ENCODE measurements around the gene TMEM178B. TPM values are rescaled to one million over a fixed set of nuclear protein-coding genes. Genes with fewer than 3 reads are reported as not detected.

Gene TMEM178B
- total and polyA plus RNA-seq, 10 of the 15 experiments (the other 5 are each of a cell fraction or from before 2014, with no cell fraction given) = 0.01 to 1.1 (median 0.04) TPM; not detected in 2

GRCh38 chr7:141333459-141333858 lies 259.6 kb downstream of the TMEM178B start:
- Histone ChIP-seq H3K36me3 (ENCODE audit: control insufficient read depth in 2 of 2, insufficient read depth in 2 of 2, low read length in 1 of 2) (no peaks in the 10 kb centered on the region), H3K27ac (ENCODE audit: control insufficient read depth, insufficient read depth) (no peak overlapping the region), H3K9me3 (replicated peaks; ENCODE audit: control insufficient read depth, insufficient read depth, low read length) (no peaks in the 10 kb centered on the region), H4K20me1 (ENCODE audit: control insufficient read depth, insufficient read depth) (no peaks in the 10 kb centered on the region), H3K79me2 (ENCODE audit: control insufficient read depth, insufficient read depth, low read length) (no peaks in the 10 kb centered on the region), H3K27me3 (replicated peaks in 1 of 2; ENCODE audit: control insufficient read depth in 2 of 2, insufficient read depth in 2 of 2, low read length in 1 of 2) (no peaks in the 10 kb centered on the region), H3K4me2 (ENCODE audit: control insufficient read depth, insufficient read depth) (no peak overlapping the region), H3K9ac (ENCODE audit: control insufficient read depth, insufficient read depth, low read length) (no peak overlapping the region), H3K4me1 (ENCODE audit: control insufficient read depth, insufficient read depth, low read length) (no peaks in the 10 kb centered on the region), H3K4me3 (no peak overlapping the region), H2AFZ (ENCODE audit: control insufficient read depth, low read depth, low read length) (no peak overlapping the region)
- in situ Hi-C loops (cut with MboI) (no loop called here), intact Hi-C loops (cut with micrococcal nuclease; ENCODE audit: unreplicated experiment) (no loop called here)
- RAD21 ChIA-PET (ENCODE audit: unreplicated experiment) = no interaction called here
- WGBS (ENCODE audit: insufficient coverage, insufficient replicate concordance, low lambda C conversion rate, missing lambda C conversion rate) = 51% methylated on average over 4 of the region's 4 CpGs
- POLR2A ChIA-PET = no interaction called here
- no peak for FAIRE-seq
- DNase-seq (ENCODE audit: low read depth, low spot score) = no peak
- no TSS peak for BruUV-seq (replicated peaks)
- ATAC-seq = no peak
- CTCF ChIA-PET = no interaction called here
- SMC1A ChIA-PET (ENCODE audit: uncharacterized antibody, unreplicated experiment) = no interaction called here
- TF ChIP-seq REST (IDR thresholded peaks at IDR 0.05; ENCODE audit: low read depth, low read length) = peak; percentile 76
- no peak for TF ChIP-seq ZBTB4 (CRISPR knock-in tag; IDR thresholded peaks at IDR 0.05)
- no peak for TF ChIP-seq CREB1 (IDR thresholded peaks at IDR 0.05; ENCODE audit: low read depth)

All from GM12878 (cell line).